Stimulated activated CD4-positive, alpha-beta T cell treated with anti-CD3 and anti-CD28 coated beads, Interleukin-4, amount 100 ng/mL, for 4 hours (primary cell): Measurements from ENCODE around the gene ESD.
"Not testable (repeated sequence)": the region's sequence is repeated elsewhere in the genome, so short reads cannot be mapped to it uniquely, and the experiment has no call there.

ENCODE experiments used
- DNase-seq, 2 experiments: peaks; one replicate each; pipeline ENCODE4 v3.0.0-alpha.2; 2020

The ESD gene

GRCh38 chr13:46783504-46783903 lies 13.5 kb downstream of the ESD start:
- DNase-seq: no peak

DNA sequence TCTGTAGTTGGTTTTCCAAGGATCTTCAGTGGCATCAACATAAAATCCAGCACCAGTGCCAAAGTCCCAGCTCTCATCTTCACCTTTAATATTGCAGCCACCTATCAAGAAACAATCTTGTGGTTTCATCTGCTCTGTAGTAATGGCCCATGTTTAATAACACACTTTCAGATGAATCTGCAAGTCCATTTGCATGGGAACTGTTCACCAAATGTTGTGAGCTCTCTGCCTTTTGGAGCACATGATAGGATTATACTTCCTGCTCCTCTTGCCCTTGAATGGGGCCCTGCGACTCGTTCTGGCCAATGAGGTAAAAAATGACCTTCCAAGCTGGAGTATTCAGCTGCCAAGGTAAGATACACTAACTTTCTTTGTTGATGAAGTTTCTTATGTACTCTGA lies 14.3 kb downstream of the ESD start:
- no peak for DNase-seq

GRCh38 chr13:46782066-46782465 lies 14.9 kb downstream of the ESD start:
- DNase-seq: no peak

DNA sequence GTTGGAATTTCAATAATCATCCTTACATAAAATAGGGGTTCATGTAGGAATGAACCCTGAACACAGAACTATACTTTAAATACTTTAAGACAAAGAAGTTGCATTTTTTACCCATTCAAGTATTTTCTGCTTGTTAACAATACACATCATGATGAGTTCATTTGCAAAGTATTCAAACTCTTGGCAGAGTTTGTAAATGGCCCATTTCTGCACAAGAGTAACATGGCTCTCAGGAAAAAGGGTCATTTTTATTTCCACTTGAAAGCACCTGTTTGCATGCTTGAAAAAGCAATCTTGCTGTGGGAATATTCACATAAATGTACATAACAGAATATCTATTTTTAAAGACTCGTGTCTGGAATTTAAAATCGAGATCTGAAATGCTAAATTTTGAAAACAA lies 18.1 kb downstream of the ESD start:
- no peak for DNase-seq

DNA sequence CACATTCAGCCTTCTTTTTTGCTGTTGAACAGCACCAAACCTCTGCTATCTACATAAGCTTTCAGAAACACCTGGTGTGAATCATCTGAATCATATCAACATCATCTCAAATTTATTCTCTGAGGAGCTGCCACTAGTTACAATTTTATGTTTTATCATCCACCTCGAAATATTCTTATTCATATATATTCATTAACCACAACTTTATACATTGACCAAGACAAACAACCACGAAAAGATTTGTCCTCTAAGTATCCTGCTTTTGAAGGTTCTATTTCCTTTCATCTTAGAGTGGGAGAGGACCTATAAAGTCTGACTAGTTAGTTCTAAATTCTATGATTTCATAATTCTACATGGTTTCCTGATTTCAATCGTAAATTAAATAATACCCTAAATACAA lies 18.9 kb downstream of the ESD start:
- no peak for DNase-seq

DNA sequence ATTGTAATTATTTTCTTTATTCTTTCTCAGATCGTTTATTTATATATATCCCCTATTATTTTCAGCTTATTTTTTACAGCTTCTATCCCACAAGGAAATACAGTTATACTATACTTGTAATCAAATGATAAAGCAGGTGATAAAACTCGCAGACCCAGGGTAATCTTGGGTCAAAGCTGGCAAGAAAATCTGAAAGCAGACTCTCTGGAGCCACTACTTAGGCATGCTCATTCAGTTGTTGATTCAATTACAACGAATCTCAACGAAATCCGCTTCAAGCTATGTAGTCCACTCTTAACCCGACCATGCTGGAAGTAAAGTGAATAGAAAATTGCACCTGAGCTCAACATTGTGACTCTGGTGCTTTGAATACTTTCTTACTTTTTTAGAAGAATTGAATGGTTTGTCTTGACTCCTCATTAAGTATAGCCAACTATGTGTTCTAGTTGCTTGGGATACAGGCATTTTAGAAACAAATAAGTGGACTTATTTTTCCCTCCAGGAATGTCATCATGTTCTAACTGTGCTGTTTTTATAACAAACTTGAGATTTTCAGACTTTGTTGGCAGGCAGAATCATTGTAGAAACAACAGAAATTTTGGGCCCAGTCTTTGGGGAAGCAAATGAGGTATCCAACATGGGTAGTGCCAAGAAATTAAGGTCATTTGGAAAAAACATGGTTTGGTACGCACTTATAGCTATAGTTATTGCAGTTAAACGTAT lies 21.4 kb downstream of the ESD start:
- DNase-seq: no peak

GRCh38 chr13:46773541-46773940 lies 23.4 kb downstream of the ESD start:
- DNase-seq: no peak

- no peak for DNase-seq
Observed at GRCh38 chr13:46771693-46772092, 25.3 kb downstream of the ESD start.

GRCh38 chr13:46769925-46770324 lies 27.0 kb downstream of the ESD start:
- not testable (repeated sequence) for DNase-seq

GRCh38 chr13:46761866-46762265 lies 35.1 kb downstream of the ESD start:
- DNase-seq: no peak

DNA sequence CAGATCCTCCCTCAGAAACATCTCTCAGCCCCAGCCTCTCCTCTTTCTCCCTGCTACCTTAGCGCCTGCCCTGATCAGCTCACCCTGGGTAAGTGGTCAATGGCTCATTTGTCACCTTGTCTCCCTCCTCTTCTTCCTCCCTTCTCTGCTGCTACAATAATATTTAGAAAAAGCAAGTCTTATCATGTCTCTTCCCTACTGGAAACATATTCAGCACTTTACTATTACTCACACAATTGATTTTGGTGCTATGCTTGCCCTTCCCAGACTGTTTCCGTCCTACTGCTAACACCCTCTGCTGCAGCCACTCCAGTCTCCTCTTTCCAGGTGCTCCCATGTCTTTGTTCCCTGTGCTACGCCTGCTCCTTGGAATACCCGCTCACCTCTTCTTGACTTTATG lies 35.8 kb downstream of the ESD start:
- DNase-seq: no peak

DNA sequence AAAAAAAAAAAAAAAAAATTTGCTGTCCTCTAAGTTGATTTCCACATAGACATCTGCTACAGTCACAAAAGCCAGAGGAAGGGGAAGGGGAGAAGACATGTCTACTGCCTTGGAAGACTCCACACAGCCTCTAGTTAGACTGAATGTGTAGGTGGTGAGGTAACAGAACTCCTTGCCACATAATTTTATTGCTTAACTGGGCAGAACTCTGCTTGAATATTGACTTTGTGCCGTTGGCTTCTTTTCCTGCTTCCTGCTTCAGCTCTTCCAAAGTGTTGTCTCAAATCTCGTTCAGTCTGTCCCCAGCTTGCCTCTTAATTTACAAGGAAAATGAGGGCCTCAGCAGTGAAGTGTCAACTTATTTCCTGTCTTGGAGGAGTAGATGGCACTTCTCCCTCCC lies 37.1 kb downstream of the ESD start:
- DNase-seq: no peak

DNA sequence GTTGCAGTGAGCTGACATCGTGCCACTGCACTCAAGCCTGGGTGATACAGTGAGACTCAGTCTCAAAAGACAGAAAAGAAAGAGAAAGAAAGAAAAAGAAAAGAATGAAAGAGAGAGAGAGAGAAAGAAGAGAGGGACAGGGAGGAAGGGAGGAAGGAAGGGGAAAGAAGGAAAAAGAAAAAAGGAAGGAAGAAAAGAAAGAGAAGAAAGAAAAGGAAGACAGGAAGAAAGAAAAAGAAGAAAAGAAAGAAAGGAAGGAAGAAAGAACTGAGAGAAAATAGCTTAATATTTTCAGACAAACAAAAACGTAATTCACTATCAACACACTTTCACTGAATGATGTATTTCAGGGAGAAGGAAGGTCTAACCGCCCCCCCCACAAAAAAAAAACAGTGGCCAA lies 39.3 kb downstream of the ESD start:
- no peak for DNase-seq

GRCh38 chr13:46756977-46757376 lies 40.0 kb downstream of the ESD start:
- DNase-seq: no peak

GRCh38 chr13:46755508-46755907 lies 41.5 kb downstream of the ESD start:
- DNase-seq: not testable (repeated sequence)

DNA sequence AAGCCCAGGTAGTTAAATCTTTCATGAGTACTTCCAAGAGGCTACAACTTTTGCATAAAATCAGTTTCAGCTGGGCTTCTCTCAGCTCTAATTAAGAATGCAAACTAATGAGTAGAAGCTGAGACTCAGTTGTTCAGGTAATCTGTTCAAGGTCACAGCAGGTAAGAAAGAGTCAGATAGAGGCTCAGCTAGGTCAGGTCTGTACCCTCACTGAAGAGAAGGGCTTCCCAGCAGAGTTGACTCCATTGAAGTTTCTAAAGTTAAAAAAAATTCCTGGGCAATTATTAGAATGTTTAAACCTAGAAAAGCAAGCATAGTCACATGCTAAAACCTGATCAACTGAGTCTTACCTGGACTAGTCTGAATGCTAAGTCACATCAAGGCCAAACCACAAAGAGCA lies 42.1 kb downstream of the ESD start:
- no peak for DNase-seq

DNA sequence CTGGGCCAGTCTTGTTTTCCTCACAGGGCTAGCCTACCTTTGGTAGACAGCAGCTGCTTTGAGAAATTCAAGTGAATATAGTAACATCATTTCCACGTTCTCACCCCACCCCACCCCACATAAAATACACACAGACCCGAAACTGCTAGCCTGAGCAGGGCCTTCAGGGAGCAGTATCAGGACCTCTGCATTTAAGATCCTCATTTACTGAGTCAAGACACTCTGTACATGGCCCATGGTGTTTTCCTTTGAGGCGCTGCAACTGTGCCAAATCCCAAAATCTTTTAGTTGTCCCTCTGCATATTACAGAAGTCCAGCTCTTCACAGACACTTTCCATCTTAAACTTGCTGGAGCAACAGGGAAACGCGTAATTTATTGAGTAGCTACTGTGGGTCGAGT lies 43.0 kb downstream of the ESD start:
- no peak for DNase-seq

DNA sequence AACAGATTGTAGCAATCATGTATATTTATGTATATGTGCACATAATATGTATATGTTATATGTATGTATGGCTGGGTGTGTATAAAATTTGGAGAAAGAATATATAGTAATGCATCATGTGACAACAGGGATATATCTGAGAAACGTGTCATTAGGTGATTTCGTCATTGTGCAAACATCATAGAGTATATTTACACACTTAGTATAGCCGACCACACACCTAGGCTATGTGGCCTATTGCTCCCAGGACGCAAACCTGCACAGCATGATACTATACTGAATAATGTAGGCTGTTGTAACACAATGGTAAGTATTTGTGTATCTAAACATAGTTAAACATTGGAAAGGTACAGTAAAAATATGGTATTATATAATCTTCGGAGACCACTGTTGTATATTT lies 43.8 kb downstream of the ESD start:
- no peak for DNase-seq

DNA sequence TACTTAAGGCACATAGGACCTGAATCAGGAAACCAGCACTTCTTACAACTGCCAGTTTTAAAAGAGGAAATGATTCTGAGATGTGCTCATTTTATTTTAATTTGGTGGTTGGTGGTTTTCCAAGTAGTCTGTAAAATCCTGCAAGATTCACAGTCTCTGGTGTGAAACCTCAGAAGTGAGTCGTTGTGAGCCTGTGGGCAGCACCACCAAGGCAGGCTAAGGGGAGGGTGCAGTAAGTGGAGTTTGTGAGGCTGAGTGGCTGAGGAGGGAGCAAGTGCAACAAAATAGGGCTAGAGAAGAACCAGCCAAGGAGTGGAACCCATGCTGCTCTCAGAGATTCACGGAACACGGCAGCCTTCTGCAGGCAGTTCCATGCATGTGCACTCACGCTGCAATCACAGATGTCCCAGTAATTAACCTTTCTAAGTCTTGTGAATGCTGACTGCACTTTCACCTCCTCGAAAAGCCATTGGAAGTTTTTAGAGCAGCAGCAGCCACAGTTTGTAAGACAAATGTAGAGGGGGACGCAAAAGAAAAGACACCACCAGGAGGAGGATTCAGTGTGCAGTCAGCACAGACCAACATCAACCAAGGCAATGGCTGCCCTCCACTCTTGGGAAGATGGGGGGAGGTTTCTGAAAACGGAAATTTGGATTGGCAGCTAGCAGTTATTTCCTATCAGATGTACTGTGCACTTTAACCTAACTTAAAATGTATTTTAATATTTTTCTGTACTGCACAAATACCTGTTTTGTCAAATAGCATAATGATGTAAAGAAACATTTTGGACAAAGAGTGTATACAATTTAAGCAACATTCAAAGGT lies 44.9 kb downstream of the ESD start:
- DNase-seq: peak; percentile 16 to 26

- no peak for DNase-seq
Observed at GRCh38 chr13:46749951-46750350, 47.0 kb downstream of the ESD start.

GRCh38 chr13:46748300-46748699 lies 48.7 kb downstream of the ESD start:
- no peak for DNase-seq

GRCh38 chr13:46747031-46747820 lies 49.7 kb downstream of the ESD start:
- DNase-seq: no peak

DNA sequence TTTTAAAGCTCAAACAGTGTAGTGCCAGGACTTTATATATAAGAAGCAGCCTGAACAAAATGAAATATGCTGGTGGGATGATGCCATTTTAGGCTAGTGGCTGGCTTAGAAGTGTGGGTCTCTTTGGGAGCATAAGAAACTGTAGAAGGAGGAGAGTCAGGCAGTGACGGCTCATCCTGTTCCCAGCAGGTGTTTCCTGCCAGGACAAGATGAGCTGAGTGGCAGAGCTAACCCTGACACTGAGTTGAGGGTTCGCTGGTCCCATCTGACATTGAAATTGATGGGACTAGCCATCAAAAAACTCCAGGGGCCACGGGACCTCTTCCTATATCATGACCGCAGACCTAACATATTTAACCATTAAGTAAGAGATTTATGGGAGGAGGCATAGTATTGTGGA lies 51.3 kb downstream of the ESD start:
- DNase-seq: no peak

GRCh38 chr13:46745062-46745461 lies 51.9 kb downstream of the ESD start:
- DNase-seq: no peak
